Measurements from ENCODE around the gene SMCO4.

The SMCO4 gene

GRCh38 chr11:93528757-93529645, 14.2 kb downstream of the SMCO4 start:
- DNase-seq (ENCODE audit: low spot score) = peak; percentile 33

DNA sequence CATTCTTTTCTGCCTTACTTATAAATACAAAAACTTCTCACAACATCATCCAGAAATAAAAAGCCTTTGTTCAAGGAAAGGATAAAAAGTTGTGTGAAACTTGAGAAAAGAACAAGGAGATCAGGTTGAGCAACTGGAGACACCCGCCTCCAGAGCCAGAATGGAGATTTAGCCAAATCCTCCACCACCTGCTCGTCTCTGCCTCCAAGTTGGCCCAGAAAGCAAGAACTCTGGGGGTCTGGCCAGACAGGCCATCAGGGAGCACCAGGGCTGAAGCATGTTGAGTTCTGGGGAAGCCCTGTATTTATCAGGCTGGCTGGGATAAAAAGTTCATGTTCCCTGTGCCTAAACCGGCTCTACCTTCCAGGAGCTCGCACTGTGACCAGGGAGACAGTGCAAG, 14.9 kb downstream of the SMCO4 start:
- DNase-seq (ENCODE audit: low spot score) = no peak

GRCh38 chr11:93526641-93527583, 16.3 kb downstream of the SMCO4 start:
- no peak for DNase-seq (ENCODE audit: low spot score)

DNA sequence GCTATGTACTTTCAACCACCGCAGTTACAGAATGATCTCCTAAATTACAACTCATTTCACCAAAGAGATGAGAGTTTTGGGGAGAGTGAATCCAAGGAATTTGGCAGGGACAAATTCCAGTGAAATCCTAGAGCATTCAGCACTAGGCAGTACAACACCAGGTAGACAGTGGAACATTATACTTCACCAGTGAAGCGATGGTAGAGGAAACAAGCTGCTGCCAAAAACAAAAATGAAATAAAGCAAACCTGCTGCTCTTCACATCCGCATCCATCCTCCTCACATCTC, 16.9 kb downstream of the SMCO4 start:
- no peak for DNase-seq (ENCODE audit: low spot score)

DNA sequence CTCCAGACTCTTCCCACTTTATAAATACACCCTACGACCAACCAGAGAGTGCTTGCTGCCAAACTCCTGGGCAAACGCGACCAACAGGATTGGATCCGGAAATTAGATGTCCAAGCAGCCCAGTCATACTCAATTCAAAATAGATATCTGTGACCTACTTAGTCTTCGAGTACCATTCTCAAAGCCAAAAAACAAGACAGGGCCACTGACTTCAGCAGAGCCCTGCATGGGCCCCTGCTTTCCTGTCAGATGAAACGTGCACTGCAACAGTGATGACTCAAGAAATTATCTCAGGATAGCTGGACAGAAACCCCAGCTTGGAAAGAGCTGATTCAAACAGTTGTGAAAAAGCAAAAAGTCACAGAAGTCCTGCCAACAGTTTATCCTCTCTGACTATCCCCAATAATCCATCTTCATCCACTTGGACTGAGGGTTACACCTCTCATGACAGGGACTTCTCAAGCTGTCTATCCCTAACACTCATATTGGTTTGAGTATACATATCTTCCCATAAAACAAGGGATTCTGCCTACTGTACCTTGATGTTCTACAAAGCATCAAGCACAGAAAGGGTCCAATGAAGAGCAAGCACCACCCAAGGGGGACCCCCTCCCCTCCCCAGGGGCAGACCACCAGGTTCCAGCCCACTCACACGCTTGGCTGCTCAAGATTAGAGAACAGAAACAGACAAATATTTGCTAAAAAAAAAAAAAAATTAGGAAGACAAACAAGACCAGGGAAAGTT, 17.4 kb downstream of the SMCO4 start:
- DNase-seq (ENCODE audit: low spot score) = no peak

GRCh38 chr11:93524858-93525257, 18.3 kb downstream of the SMCO4 start:
- no peak for DNase-seq (ENCODE audit: low spot score)

- DNase-seq (ENCODE audit: low spot score) = no peak
Measured at GRCh38 chr11:93524173-93524536, 19.0 kb downstream of the SMCO4 start.

- no peak for DNase-seq (ENCODE audit: low spot score)
Measured at GRCh38 chr11:93520726-93521509, 22.3 kb downstream of the SMCO4 start.

- no peak for DNase-seq (ENCODE audit: low spot score)
Measured at GRCh38 chr11:93519179-93519578, 24.0 kb downstream of the SMCO4 start.

DNA sequence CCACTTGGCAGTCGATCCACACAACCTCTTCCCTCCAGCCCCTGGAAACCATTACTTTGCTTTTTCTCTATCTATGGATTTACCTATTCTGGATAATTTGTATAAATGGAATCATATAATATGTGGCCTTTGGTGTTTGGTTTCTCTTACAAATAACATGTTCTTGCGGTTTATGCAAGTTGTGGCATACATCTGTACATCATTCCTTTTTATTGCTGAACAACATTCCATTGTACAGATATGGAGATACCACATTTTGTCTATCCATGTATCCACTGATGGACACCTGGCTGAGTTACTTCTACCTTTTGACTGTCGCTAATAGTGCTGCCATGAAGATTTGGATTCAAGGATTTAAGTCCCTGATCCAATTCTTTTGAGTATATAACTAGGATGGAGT, 25.1 kb downstream of the SMCO4 start:
- DNase-seq (ENCODE audit: low spot score) = no peak

GRCh38 chr11:93517611-93518010, 25.6 kb downstream of the SMCO4 start:
- DNase-seq (ENCODE audit: low spot score) = no peak

- no peak for DNase-seq (ENCODE audit: low spot score)
Measured at GRCh38 chr11:93517041-93517440, 26.1 kb downstream of the SMCO4 start.

GRCh38 chr11:93515441-93516025, 27.7 kb downstream of the SMCO4 start:
- no peak for DNase-seq (ENCODE audit: low spot score)

DNA sequence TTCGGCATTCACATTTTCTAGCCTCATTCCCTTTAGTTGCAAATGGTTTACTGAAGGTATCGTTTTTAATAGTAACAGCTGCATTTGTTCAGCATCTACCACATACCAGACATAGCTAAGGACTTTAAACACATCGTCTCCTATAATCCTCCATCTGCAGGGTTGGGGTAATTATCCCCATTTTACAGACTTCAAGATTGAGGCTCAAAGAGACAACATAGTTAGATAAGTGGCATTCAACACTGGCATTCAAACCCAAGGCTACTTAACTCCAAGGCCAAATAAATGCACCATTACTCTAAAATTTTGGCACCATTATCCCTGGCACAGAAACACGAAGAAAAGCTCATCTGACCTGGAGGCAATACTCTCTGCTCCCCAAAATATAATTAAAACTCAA, 28.5 kb downstream of the SMCO4 start:
- DNase-seq (ENCODE audit: low spot score) = no peak

DNA sequence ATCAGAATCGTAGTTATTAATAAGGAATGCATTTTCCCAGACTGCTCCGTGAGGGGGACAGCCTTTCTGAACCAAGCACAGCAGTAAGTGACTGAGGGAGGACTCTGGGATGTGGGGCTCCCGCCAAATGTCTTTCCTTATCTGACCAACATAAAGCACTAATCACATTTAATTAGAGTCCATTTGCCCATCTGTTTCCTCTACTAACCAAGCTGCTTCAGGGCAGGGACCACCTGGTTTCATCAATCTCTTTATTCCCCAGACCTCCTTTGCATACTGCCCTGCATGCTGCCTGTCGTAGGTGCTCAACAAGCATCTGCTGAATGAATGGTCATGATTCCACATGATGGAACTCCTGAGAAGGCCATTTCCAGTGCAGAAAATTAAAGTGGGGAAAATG, 29.4 kb downstream of the SMCO4 start:
- no peak for DNase-seq (ENCODE audit: low spot score)

DNA sequence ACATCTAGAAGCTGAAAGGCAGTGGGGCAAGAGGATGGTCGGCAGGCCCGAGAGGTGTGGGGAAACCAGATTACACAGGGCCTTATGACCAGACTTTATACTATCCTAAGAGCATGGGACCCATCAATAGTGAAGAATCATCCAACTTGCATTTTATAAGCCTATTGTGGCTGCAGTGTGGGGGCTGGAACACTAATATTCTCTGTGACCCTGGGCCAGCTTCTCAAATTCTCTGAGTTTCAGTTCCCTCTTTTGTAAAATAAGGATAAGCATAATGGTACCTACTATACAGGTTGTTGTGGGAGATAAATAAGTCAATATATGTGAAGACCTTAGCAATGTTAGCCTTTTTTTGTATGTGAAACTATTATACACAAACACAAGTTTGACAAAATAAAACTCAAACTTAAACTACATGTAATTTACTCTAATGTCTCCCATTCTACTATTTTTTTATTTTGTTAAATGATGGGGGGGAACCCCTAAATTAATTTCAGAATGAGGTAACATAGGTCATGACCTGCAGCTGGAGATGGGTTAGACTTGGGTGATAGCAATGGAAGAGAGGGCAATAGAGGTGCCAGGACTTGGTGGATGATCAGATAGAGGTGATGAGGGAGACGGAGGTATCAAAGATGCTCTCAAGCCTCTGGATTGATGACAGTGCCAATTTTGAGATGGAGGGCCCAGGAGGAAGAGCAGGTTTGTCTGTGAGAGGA, 30.1 kb downstream of the SMCO4 start:
- no peak for DNase-seq (ENCODE audit: low spot score)

GRCh38 chr11:93512073-93512475, 31.1 kb downstream of the SMCO4 start:
- DNase-seq (ENCODE audit: low spot score) = no peak

DNA sequence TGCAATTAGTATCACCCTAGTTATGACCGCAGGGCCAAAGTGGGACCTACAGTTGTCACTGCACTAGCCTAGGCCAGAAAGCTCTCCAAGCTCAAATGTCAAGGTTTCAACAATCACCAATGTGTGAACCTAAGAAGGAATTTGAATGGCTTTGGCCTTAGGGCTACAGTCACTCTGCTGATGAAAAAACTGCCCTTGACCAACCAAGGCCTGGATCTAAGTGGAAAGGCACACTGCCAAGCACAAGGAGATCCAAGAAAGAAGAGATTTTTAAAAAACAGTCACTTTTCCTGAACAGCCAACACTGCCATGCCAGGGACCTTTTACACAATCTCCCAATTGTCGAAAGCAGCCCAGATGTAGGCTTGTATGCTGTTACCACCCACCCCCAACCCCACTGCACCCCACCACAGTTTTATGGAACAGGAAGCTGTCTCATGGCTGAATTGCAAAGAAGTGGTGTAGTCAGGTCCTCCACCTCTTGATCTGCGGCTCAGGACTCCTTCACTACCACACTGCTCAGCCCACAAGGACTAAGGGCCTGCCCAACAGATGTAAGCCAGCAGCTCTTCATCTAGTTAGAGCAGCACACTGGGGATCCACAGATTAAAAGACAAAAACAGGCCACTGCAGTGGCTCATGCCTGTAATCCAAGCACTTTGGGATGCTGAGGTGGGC, 32.9 kb downstream of the SMCO4 start:
- DNase-seq (ENCODE audit: low spot score) = no peak

DNA sequence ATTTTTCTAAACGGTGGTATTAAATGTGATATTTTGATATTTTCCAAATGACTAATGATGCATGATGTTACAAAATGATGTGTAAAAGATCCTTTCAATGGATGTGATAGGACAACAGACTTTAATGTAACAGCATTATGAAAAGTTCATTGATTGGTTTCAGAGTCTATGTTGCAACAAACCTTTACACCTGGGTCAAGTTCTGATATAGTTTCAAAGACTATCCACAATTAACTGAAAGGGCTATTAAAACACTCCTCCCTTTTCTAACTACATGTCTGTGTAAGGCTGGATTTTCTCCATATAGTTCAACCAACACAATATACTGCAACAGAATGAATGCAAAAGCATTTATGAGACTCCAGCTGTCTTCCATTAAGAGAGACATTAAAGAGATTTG, 35.7 kb downstream of the SMCO4 start:
- no peak for DNase-seq (ENCODE audit: low spot score)

- DNase-seq (ENCODE audit: low spot score) = no peak
Measured at GRCh38 chr11:93505703-93506102, 37.5 kb downstream of the SMCO4 start.
